Kidney (tissue), 14 donors: ENCODE results near the gene WASL. TPM values are rescaled to one million over a fixed set of nuclear protein-coding genes. Genes with fewer than 3 reads are reported as not detected.

ENCODE experiments used
- DNase-seq, 5 donors: peaks; one replicate each; pipeline ENCODE4 v3.0.0-alpha.2; 2013 to 2020
- FAIRE-seq: peaks from 2 replicates; lab custom pipeline; 2012; peaks lifted over from hg19 to GRCh38; lab: Jason Lieb, UNC
- H3K27ac ChIP-seq, 2 donors: one replicate each; pipeline ENCODE4 v1.7.0; 2013; ENCODE audit warnings: low read depth in 2 of 2, low read length in 2 of 2, inconsistent platforms in 1 of 2
- H3K27me3 ChIP-seq: one replicate; pipeline ENCODE4 v1.7.1; 2013; ENCODE audit warnings: low read length, inconsistent platforms; ENCODE audit not compliant: control insufficient read depth, insufficient read depth
- H3K36me3 ChIP-seq, 3 donors: one replicate each; pipeline versions ENCODE4 v1.7.0 to v1.7.1; 2013; ENCODE audit warnings: low read length in 3 of 3, control low read depth in 1 of 3, inconsistent platforms in 1 of 3; ENCODE audit not compliant: insufficient read depth in 3 of 3, control insufficient read depth in 2 of 3
- H3K4me1 ChIP-seq, 3 donors: one replicate each; pipeline versions ENCODE4 v1.7.0 to v1.7.1; 2013; ENCODE audit warnings: low read length in 3 of 3, inconsistent platforms in 1 of 3, low read depth in 1 of 3; ENCODE audit not compliant: control insufficient read depth in 2 of 3, insufficient read depth in 2 of 3
- H3K4me3 ChIP-seq, 3 donors: one replicate each; pipeline versions ENCODE4 v1.7.0 to v1.8.1; 2013; ENCODE audit warnings: low read length in 3 of 3, control low read depth in 1 of 3, inconsistent platforms in 1 of 3
- H3K9ac ChIP-seq, 3 donors: one replicate each; pipeline versions ENCODE4 v1.7.0 to v1.7.1; 2013; ENCODE audit warnings: low read length in 3 of 3, control low read depth in 1 of 3, inconsistent platforms in 1 of 3
- H3K9me3 ChIP-seq, 3 donors: one replicate each; pipeline versions ENCODE4 v1.7.0 to v1.7.1; 2013; ENCODE audit warnings: low read length in 3 of 3, control low read depth in 1 of 3, inconsistent platforms in 1 of 3; ENCODE audit not compliant: control insufficient read depth in 2 of 3, insufficient read depth in 1 of 3
- CTCF ChIP-seq: IDR thresholded peaks from 3 replicates; pipeline ENCODE4 v1.5.1; 2012; ENCODE audit warnings: mild to moderate bottlenecking, moderate library complexity, borderline replicate concordance; ENCODE audit not compliant: insufficient read depth; ENCODE audit errors: extremely low read depth
- intact Hi-C: fragments of 100-400 bp; cut with DNase I; formaldehyde crosslinking; loops from one replicate; pipeline ENCODE4 v1.11.1; 2022
- polyA plus RNA-seq: library from polyadenylated mRNA; stranded (reverse); fragments of 350-450 nt; fragmentation: Illumina TruSeq; extraction: RNeasy Lipid Tissue Mini Kit (QIAGEN cat#74804); gene quantifications from one replicate; pipeline ENCODE4 v1.2.3, GENCODE V29; 2014; ENCODE audit warnings: low read depth, low replicate concordance; ENCODE audit not compliant: insufficient read depth
- total RNA-seq: library from RNA; stranded (reverse); fragmentation: NEBNext Ultra II Directional; extraction: Animal tissue kit (Norgen Biotek cat#: 25700); gene quantifications from one replicate; pipeline ENCODE4 v1.2.1, GENCODE V29; 2021
- donor health status: control.
- donor health status: control.
- donor health status: control.
- donor health status: control.
- donor health status: control.
- donor health status: DM: yes; HTN: yes; CAD: no.
- donor health status: Normal renal cell carcinoma (clear cell type).

Gene WASL
- total and polyA plus RNA-seq, 2 donors from 2014 or later: 28.7 to 50.4 TPM

- H3K9ac ChIP-seq: no peak overlapping the region
- no peak overlapping the region for H3K27ac ChIP-seq
- H3K27me3 ChIP-seq: no peaks in the 10 kb centered on the region
- TF ChIP-seq CTCF: no peak
- H3K4me3 ChIP-seq: no peak overlapping the region
- H3K9me3 ChIP-seq: no peaks in the 10 kb centered on the region
- no peaks in the 10 kb centered on the region for H3K4me1 ChIP-seq
- intact Hi-C loops: no loop called here
- FAIRE-seq (no peak), DNase-seq (no peak)
- no peaks in the 10 kb centered on the region for H3K36me3 ChIP-seq
Observed at GRCh38 chr7:123669485-123669884, 79.3 kb downstream of the WASL start.

GRCh38 chr7:123666492-123666891, 82.3 kb downstream of the WASL start:
- no peaks in the 10 kb centered on the region for H3K36me3 ChIP-seq
- no peak for TF ChIP-seq CTCF
- no peak overlapping the region for H3K4me3 ChIP-seq
- intact Hi-C loops: no loop called here
- H3K27me3 ChIP-seq: no peaks in the 10 kb centered on the region
- DNase-seq (no peak), FAIRE-seq (no peak)
- H3K4me1 ChIP-seq: no peaks in the 10 kb centered on the region
- no peak overlapping the region for H3K27ac ChIP-seq
- no peaks in the 10 kb centered on the region for H3K9me3 ChIP-seq
- H3K9ac ChIP-seq: no peak overlapping the region

GRCh38 chr7:123665896-123666295, 82.9 kb downstream of the WASL start:
- no peak for TF ChIP-seq CTCF
- FAIRE-seq: no peak

GRCh38 chr7:123665157-123665556, 83.6 kb downstream of the WASL start:
- Histone ChIP-seq H3K9me3 (no peaks in the 10 kb centered on the region), H3K4me1 (no peaks in the 10 kb centered on the region), H3K36me3 (no peaks in the 10 kb centered on the region), H3K4me3 (no peak overlapping the region), H3K9ac (no peak overlapping the region), H3K27me3 (no peaks in the 10 kb centered on the region), H3K27ac (no peak overlapping the region)
- intact Hi-C loops: no loop called here
- FAIRE-seq: no peak
- DNase-seq: no peak
- TF ChIP-seq CTCF: no peak

More at GRCh38 chr7:123665896-123666295, 82.9 kb downstream of the WASL start:
- intact Hi-C loops: no loop called here
- no peak overlapping the region for H3K27ac ChIP-seq
- no peak overlapping the region for H3K4me3 ChIP-seq
- no peaks in the 10 kb centered on the region for H3K9me3 ChIP-seq
- no peaks in the 10 kb centered on the region for H3K27me3 ChIP-seq
- no peaks in the 10 kb centered on the region for H3K36me3 ChIP-seq
- H3K9ac ChIP-seq: no peak overlapping the region
- no peaks in the 10 kb centered on the region for H3K4me1 ChIP-seq
- no peak for DNase-seq
